GM03348 (cell line): ENCODE data around the gene SYT1.
A peak's percentile ranks its signal among the peaks of the same experiment; 100 is the strongest.
"Not testable (repeated sequence)": the region's sequence is repeated elsewhere in the genome, so short reads cannot be mapped to it uniquely, and the experiment has no call there.

Experiments used
- DNase-seq: peaks from one replicate; pipeline ENCODE4 v3.0.0; 2012; ENCODE audit warnings: low spot score

Gene SYT1

DNA sequence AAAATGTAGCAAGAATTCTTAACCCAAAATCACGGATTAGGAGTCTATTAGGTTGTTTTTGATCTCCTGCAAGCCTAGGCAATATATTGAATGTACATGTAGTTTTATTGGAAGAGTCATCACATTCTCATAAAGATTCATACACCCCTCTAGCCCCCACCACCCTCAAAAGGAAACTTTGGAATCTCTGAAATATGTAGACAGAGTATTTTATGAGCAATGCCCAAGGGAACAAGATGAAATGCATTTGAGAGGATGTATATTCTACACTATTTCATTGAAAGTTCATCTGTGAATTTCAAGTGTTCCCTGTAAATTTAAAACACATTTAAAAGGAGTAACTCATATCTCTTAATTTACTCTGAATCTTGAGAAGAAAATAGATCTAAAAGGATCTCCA, 103.7 kb downstream of the SYT1 start:
- no peak for DNase-seq

DNA sequence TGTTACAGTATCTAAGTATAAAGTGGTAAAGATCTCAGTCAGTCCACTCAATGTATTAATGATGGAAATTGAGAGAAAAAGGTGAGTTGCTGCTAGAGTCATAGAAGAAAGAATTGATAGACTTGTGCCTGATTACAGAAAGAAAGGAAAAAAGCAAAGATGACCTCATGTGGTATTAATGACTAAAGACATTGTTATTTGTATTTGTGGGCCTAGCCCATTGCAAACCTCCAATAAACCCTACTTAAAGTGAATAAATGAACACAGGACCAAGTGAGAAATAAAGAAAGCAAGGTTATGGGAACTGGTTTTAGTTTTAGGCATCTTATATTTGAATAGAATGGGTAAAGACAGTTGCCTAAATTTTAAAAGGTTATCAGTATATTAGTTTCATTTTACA, 105.5 kb downstream of the SYT1 start:
- no peak for DNase-seq

DNA sequence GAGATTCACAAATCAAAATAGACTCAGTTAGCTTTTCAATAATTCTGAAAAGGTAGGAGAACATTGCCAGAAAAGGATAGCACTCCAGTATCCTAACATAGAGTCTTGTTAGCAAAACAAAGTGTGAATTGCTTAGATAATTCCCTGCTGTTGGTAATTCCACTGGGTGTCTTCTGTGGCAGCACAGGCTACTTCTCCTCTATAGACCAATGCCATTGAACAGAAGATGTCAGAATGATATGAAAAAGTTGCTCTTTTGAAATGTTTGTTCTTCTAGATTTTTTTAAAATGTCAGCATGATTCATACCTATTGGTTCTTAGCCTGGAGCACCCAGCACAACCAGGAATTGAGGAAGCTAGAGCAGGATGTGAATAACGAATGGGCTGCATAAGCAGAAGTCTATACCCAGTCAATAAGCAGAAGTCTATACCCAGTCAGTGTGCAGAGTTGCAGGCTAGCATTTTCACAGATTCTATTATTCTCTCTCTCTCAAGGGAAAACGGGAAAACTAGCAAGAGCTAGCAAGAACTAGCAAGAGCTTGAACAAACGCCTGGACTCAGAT, 112.8 kb downstream of the SYT1 start:
- no peak for DNase-seq

DNA sequence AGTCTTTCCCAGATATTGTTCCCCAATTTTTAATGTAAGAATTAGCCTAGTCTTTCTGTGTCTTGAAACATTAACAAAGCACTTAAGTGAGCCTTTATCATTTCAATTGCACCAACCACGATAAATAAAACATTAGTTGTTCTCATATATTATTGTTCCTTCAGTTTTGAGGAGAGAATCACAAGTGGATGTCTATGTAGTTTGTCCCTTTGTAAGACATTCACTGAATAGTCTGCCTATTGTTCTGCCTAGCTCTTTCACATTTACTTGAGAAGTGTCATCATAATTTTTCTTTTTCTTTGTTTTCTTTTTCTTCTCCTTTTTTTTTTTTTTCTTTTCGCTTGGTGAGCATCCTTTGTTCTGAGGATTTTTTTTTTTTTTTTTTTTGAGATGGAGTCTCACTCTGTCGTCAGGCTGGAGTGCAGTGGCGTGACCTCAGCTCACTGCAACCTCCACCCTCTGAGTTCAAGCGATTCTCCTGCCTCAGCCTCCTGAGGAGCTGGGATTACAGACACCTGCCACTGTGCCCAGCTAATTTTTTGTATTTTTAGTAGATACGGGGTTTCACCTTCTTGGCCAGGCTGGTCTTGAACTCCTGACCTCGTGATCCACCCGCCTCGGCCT, 129.7 kb downstream of the SYT1 start:
- no peak for DNase-seq

DNA sequence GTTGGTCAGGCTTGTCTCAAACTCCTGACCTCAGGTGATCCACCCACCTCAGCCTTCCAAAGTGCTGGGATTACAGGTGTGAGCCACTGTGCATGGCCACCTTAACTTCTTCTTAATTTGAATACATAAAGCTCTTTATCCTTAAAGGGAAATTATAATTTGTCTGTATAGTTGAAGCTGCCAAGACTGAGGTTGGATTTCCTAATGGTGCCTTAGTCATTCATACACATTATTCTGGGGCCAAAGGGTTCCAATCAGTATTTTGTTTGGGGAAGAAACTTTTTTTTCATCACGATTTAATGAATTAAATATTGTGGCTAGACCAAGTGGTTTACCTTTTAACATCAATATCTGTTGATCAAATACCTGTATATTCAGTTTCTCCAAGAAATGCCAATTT, 135.9 kb downstream of the SYT1 start:
- DNase-seq = peak; percentile 8

DNA sequence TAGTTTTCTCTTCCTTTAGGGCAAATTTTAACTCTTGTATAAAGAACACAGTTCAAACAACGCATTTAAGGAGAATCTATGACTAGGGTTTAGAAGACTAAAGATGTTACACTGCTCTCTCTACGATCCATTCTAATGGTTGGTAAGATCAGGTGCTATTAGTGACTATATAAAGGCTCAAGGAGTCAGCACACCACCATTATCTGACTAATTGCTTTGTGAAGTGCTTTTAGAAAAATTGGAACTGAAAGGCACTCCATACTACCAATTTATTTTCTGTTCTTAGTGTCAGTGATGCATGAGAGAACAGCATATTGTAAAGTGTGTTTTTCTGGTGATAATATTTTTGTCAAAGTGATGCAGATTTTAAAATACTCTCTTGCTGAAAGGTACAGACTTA, 136.8 kb downstream of the SYT1 start:
- DNase-seq = no peak

DNA sequence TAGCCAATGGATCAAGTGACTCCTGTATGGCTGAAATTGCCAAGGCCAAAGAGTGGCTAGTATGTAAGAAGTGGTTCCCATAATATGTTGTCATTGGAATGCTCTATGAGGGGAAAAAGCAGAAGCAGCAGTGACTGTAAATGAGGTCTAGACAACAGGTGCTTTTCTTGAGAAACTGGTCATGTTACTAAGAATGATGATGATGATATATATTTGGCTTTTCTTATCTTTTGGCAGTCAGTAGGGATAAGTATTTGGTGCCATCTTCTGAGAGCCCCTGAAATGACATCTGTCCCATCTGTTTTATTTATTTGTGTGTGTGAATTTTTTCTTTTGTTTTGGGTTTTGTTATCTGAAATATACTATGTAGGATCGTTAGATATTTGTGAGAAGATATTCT, 141.7 kb downstream of the SYT1 start:
- no peak for DNase-seq

DNA sequence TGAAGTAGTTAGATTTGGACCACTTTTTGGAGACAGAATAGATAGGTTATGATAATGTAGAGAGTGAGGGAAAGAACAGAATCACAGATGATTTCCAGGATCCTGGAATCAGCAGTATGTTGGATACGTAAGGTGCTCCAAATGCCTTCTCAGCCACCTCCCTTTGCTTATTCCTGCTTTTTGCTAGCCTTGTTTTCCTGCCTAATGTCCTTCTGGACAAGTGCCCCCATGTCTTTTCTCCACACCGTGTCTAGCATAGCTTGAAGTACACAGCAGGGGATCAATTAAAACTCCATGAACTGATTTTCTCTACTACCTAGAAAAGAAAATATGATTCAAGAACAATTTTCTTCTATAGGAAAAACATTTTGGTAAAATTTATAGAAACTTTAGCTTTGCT, 144.0 kb downstream of the SYT1 start:
- no peak for DNase-seq

DNA sequence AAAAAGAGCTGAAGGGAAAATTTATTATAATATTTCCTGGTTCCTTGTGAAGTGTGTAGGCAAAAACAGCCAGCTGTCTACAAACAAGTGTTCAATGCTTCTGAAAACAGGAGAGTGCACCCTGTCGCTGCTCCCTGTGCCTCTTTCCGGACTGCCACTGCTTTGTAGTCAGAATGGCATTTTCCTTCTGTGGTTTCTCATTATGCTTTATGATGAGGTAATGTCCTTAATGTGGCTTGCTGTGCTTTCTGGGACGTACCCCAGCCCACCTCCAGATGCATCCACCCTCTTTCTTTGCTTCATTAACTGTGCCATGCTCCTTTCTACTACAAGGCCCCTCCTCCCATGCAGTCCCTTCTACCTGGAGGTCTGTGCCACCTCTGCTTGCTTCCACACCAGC, 148.1 kb downstream of the SYT1 start:
- no peak for DNase-seq

DNA sequence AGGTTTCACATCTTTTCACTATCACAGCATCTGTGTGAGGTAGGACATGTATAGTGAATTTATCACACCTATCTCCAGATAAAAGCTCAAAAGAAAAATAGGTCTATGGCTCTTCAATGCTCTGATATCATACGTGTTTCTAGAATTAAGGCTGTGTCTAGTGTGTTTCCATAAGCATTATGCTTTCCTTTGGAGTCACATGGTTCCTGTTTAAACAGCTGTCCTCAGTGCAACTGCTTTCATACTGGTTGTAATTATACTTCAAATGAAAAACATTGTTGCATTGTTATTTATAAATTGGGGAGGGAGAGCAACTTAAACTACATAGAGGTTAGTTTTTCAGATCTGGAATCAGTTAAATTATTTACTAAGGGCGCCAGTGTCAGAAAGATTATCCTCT, 151.6 kb downstream of the SYT1 start:
- DNase-seq = no peak

DNA sequence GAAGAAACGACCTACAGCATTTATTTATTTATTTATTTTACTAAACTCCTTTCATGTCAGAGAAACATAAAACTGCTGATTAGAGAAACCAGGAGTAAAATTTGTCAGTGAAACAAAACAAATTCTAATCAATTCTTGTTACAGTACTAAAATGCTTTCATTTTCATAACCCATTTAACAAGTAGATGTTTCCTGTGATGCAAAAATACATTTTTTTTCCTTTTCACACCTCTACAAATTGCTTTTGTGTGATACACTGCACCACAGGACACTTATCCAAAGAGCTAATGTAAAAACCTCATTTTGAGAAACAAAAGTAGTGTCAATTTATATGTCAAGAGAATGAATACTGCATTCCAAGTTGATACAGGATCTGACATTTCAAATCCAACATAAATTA, 155.1 kb downstream of the SYT1 start:
- DNase-seq = no peak

DNA sequence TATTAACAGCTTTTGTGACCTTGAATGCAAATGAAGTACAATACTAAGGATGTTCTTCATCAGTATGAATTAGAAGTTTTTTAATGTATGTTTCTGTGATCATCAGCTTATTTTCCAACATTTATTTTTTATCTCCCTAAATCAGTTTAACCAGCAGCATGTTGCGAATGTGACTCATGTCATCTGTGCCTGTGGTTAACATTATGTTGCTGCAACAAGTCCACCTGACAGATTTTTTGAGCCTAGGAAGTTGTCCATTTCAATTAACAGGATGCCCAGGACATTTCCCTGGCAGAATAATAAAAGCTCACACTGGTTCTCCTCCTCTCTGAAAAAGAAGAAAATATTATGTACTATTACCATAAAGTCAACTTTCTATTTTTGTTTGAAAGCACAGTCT, 155.5 kb downstream of the SYT1 start:
- DNase-seq = no peak

DNA sequence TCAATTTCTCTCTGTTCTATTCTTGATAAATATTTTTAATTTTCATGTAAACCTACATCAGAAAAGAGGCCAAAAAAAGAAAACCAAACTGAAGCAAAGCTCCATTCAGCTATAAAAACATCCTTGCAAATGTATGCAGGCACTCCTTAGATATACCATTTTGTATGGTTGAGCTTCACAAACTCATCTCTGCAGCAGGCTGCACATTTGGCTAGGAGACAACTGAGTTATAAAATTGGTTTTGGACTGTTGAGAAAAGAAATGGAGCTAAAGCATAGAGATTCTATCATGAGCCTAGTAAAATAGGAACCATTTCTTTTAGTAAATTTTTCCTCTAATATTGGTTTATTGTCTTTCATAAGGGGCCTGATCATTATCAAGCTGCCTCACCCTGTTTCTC, 156.4 kb downstream of the SYT1 start:
- no peak for DNase-seq

DNA sequence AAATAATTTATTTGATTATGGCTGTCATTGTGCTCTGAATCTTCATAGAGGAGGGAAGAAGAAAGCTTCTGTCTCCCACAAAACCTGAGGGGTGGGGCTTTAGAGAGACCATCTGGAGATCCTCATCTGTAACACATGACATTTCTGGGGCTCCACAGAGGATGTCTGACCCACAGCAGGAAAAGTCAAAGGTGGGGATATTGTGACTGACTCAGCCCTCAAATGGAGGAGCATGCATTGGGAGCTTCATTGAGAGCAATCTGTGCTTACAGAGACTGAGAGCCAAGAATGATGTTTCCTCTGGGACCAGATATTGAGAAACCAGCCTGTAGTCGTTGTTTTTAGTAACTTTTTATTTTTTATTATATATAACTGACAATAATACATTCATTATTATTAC, 158.7 kb downstream of the SYT1 start:
- DNase-seq = no peak

DNA sequence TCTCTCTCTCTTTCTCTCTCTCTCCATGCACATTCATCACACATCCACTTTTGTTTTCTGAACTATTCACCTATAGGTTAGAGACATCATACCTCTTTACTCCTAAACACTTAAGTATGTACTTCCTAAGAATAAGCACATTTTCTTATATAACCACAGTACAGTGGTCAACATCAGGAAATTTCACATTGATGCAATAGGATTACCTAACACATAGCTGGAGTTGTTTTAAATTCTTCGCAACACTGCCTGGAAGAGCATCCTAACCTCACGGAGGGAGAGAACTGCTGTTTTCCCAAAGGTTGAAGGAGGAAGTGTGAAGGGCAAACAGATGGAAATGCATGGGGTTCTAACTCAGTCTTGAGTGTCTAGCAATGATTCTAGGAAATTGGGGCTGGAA, 159.2 kb downstream of the SYT1 start:
- no peak for DNase-seq

DNA sequence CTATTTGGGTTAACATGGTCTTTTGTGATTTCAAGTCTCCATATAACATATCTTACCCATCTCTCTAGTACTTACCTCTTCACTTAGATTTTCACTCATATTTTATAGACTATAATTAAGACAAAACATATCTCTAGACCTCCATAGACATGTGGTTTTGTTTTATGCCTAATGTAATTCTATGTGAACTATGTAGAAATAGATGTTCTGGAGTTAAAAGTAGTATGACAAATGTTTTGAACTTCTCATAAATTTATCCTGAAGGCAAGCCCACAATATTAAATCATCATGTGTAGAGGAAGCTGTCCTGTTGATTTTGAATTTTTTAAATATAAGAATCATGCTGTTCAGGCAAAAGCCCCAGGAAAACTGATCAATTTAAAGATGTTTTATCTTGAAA, 169.2 kb downstream of the SYT1 start:
- no peak for DNase-seq

DNA sequence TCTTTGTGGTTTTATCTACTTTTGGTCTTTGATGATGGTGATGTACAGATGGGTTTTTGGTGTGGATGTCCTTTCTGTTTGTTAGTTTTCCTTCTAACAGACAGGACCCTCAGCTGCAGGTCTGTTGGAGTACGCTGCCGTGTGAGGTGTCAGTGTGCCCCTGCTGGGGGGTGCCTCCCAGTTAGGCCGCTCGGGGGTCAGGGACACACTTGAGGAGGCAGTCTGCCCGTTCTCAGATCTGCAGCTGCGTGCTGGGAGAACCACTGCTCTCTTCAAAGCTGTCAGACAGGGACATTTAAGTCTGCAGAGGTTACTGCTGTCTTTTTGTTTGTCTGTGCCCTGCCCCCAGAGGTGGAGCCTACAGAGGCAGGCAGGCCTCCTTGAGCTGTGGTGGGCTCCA, 180.2 kb downstream of the SYT1 start:
- DNase-seq = not testable (repeated sequence)

DNA sequence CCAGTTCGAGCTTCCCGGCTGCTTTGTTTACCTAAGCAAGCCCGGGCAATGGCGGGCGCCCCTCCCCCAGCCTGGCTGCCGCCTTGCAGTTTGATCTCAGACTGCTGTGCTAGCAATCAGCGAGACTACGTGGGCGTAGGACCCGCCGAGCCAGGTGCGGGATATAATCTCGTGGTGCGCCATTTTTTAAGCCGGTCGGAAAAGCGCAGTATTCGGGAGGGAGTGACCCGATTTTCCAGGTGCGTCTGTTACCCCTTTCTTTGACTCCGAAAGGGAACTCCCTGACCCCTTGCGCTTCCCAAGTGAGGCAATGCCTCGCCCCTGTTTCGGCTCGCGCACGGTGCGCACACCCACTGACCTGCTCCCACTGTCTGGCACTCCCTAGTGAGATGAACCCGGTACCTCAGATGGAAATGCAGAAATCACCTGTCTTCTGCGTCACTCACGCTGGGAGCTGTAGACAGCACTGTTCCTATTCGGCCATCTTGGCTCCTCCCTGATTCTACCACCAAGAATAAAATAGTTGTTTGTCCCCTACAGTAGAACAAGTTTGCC, 180.7 kb downstream of the SYT1 start:
- not testable (repeated sequence) for DNase-seq

DNA sequence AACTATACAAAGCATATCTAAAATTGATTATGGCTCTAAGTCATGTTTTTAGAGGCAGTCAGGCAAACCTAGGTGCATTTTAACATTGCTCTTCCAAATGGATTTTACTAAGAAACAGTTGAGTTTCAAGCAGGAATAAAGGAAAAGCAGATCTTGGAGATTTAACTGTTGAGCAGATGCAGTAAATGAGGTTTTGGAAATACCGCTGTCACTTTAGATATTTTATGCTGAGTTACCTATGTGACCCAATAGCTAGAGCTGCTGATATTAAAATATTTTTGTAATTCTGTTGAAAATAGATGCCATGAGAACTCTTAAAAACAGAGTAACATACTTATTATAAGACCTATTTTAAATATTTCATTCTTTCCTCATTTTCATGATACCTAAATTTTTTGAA, 181.4 kb downstream of the SYT1 start:
- no peak for DNase-seq

DNA sequence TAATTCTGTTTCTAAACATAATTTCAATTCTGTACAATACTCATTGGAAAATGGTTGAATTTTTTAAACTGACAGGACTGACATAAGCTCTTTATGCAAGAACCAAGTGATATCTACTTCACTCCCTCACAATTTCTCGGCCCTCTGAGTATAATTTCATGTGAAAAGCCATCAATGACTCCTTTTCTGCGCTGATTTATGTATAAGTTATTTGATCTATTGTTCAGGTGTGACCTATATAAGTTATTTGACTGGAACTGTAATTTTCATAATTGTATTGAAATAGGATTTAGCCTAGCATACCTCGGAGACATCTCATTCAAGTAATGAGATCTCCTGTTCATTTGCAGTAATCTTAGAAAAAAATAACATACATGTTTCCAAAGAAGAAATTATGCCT, 184.4 kb downstream of the SYT1 start:
- DNase-seq = no peak

DNA sequence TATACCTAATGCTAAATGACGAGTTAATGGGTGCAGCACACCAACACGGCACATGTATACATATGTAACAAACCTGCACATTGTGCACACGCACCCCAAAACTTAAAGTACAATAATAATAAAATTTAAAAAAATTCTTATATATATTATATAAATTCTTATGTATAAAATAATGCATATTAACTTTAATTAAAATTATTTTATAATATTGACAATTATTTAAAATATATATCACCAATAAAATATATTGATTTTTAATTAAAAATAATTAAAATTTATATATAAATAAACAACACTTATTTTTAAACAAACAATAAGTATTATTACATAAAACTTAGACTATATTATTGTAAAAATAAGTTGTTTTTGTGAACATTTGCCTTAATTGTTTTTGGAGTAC, 188.8 kb downstream of the SYT1 start:
- DNase-seq = no peak

DNA sequence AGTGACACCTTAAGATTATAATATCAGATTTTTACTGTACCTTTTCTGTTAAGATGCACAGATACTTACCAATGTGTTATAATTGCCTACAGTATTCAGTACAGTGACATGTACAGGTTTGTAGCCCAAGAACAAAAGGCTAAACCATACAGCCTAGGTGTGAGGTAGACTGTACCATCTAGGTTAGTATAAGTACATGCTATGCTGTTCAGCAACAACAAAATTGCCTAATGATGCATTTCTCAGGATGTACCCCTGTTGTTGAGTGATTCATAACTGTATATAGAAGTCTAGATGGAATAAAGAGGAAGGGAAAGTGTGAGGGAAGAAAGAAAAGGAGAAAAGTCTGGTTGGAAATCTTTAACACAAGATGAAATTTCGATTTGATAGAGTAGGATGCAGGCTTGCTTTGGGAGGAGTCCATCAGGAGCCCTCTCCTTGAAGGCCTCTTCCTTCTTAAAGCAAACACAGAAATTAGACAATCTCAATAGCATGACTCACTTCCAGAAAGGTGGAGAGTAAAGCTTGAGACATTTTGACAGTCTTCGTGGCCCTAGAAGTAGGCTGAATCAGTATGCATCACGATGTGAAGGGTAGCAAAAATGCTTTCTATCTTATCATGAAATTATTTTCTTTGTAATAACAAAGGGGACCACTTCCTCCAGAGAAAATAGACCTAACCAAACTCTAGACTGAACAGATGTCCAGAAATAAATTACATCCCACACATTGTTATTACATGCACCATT, 191.5 kb downstream of the SYT1 start:
- DNase-seq = peak; percentile 2

DNA sequence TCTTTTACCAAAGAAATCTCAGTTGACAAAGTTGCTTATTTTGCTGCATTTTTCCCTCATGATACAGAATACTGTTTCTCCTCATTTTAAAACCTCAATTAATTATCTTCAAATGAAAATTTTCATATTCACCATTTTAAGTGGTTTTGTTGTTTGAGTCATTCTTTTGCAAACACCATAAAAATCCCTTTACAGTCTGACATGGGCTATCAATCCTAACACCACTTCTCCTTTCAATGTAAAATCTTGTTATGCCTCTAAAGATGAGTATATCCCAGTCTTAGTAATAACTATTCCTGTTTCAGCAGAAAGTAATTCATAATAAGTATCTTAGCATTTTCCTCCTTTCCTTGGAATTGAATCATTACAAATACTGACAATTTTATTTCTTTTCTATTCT, 192.2 kb downstream of the SYT1 start:
- no peak for DNase-seq

DNA sequence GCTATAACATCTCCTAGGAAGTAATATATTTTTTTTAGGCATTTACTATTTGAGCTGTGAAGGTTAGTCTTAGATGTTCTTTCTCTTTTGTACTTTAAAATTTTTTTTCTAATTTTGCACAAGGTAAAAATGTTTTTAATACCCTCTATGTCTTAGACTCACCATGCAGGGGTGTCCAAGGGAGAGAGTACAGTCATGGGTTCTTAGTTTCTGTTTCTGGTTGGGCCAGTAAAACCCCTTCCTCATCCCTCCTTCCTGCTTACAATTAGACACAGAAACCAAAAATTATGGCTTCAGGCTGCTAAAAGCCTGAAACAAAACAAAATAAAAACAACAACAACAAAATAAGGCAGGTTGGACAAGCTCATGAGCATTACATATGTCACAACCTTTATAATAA, 193.0 kb downstream of the SYT1 start:
- no peak for DNase-seq
